ENCODE data around the gene ROBO3. TPM values are rescaled to one million over a fixed set of nuclear protein-coding genes. Genes with fewer than 3 reads are reported as not detected.

Gene ROBO3
- total RNA-seq, 4 donors from 2014 or later = 5.0 to 10.8 (median 8.5) TPM

DNA sequence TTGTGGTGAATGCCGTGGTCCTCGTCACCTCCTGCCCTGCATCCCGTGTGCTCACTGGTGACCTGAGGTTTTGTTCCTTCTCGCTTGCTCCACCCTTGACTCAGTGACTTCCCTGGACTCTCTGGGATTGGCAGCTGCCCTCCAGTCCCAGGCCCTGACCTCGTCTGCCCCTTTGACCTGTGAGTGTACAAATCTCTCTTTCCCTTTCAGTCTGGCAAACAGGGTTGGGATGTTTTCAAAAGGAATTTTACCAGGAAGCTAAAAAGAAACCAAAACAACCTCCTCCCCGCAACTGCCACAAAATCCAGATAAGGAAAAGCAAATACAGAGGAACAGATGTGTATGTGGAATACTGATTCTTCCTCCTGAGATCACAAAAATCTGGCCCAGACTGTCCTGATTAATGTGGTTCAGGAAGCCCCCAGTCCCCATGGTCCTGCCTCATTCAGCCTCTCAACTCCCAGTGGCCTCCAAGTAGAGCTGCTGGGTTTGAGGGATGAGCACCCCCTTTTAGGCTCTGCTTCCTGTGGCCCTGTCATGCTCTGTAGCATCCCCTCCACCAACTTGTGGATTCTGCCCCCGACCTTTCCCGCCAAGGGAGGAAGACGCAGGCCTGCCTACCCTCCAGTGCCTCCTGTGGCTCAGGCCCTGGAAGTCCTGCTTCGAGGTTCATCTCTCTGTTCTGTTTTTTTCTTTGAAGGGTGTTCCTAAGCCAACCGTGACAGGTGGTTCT, 17.3 kb downstream of the ROBO3 start:
- intact Hi-C loops (cut with DNase I) = no loop called here
- DNase-seq (ENCODE audit: extremely low spot score) = no peak
- Histone ChIP-seq H3K9me3 (no peaks in the 10 kb centered on the region), H3K27ac (replicated peaks in 1 of 4) (peak overlapping the region in 3 of 4 donors; percentile 45 to 61 (median 50)), H3K4me1 (peaks cover 7 to 26% (median 15%) of the 10 kb centered on the region in 4 donors), H3K27me3 (peaks cover 0 to 15% (median 0%) of the 10 kb centered on the region in 4 donors), H3K36me3 (peaks cover 0 to 33% (median 0%) of the 10 kb centered on the region in 4 donors), H3K4me3 (no peak overlapping the region)
- 64% methylated on average over 11 of the region's 11 CpGs for WGBS
- TF ChIP-seq EP300 (IDR thresholded peaks at IDR 0.05) (no peak), POLR2A (IDR thresholded peaks at IDR 0.05; ENCODE audit: low read depth) (no peak), CTCF (IDR thresholded peaks at IDR 0.05) (no peak)

GRCh38 chr11:124884340-124884739, 19.1 kb downstream of the ROBO3 start:
- H3K27me3 ChIP-seq = peaks cover 0 to 29% (median 0%) of the 10 kb centered on the region in 4 donors
- intact Hi-C loops (cut with DNase I) = no loop called here
- 89% methylated on average over 1 of the region's 1 CpG for WGBS
- no peak for DNase-seq (ENCODE audit: extremely low spot score)
- no peak overlapping the region for H3K27ac ChIP-seq (replicated peaks in 1 of 4)
- peaks cover 0 to 37% (median 0%) of the 10 kb centered on the region in 4 donors for H3K36me3 ChIP-seq
- no peaks in the 10 kb centered on the region for H3K9me3 ChIP-seq
- TF ChIP-seq POLR2AphosphoS5 (IDR thresholded peaks at IDR 0.05) = no peak
- no peak for TF ChIP-seq POLR2A (IDR thresholded peaks at IDR 0.05; ENCODE audit: low read depth)
- no peak for TF ChIP-seq EP300 (IDR thresholded peaks at IDR 0.05)
- no peak for TF ChIP-seq CTCF (IDR thresholded peaks at IDR 0.05)
- peaks cover 0 to 21% (median 15%) of the 10 kb centered on the region in 4 donors for H3K4me1 ChIP-seq
- H3K4me3 ChIP-seq = no peak overlapping the region

GRCh38 chr11:124884869-124885479, 19.7 kb downstream of the ROBO3 start:
- H3K36me3 ChIP-seq = peaks cover 0 to 41% (median 0%) of the 10 kb centered on the region in 4 donors
- intact Hi-C loops (cut with DNase I) = no loop called here
- H3K4me3 ChIP-seq = no peak overlapping the region
- whole genome bisulfite sequencing = 66% methylated on average over 4 of the region's 5 CpGs
- no peaks in the 10 kb centered on the region for H3K9me3 ChIP-seq
- no peak overlapping the region for H3K27ac ChIP-seq (replicated peaks in 1 of 4)
- TF ChIP-seq CTCF (IDR thresholded peaks at IDR 0.05) (no peak), POLR2A (IDR thresholded peaks at IDR 0.05; ENCODE audit: low read depth) (no peak), POLR2AphosphoS5 (IDR thresholded peaks at IDR 0.05) (no peak), EP300 (IDR thresholded peaks at IDR 0.05) (no peak)
- DNase-seq (ENCODE audit: extremely low spot score) = no peak
- H3K4me1 ChIP-seq = peaks cover 0 to 27% (median 14%) of the 10 kb centered on the region in 4 donors
- peaks cover 0 to 29% (median 0%) of the 10 kb centered on the region in 4 donors for H3K27me3 ChIP-seq

DNA sequence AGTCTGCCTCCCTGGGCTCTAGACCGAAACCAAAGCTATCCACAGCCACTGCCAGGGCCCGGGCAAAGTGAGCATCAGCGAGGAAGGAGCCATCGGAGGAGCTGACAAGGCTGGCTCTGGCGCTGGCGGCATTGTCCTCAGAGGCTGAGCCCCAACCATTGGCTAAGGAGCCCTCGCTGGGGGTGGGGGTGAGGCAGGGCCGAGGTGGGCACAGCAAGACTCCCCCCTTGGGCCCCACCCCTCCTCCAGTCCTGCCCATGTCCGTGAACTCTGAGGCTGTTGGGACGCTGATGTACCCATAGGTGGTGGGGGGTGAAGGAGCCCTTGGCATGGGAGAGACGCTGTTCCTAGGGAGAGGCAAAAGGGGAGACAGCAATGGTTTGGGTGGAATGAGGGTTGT, 21.2 kb downstream of the ROBO3 start:
- intact Hi-C loops (cut with DNase I) = no loop called here
- Histone ChIP-seq H3K36me3 (peaks cover 0 to 56% (median 0%) of the 10 kb centered on the region in 4 donors), H3K9me3 (no peaks in the 10 kb centered on the region), H3K27ac (replicated peaks in 1 of 4) (peak overlapping the region in 1 of 4 donors; percentile 13), H3K4me3 (no peak overlapping the region), H3K27me3 (peaks cover 0 to 33% (median 0%) of the 10 kb centered on the region in 4 donors), H3K4me1 (peaks cover 6 to 42% (median 26%) of the 10 kb centered on the region in 4 donors)
- TF ChIP-seq POLR2AphosphoS5 (IDR thresholded peaks at IDR 0.05) (no peak), POLR2A (IDR thresholded peaks at IDR 0.05; ENCODE audit: low read depth) (no peak)
- no peak for DNase-seq (ENCODE audit: extremely low spot score)
- WGBS = 94% methylated on average over 6 of the region's 11 CpGs

DNA sequence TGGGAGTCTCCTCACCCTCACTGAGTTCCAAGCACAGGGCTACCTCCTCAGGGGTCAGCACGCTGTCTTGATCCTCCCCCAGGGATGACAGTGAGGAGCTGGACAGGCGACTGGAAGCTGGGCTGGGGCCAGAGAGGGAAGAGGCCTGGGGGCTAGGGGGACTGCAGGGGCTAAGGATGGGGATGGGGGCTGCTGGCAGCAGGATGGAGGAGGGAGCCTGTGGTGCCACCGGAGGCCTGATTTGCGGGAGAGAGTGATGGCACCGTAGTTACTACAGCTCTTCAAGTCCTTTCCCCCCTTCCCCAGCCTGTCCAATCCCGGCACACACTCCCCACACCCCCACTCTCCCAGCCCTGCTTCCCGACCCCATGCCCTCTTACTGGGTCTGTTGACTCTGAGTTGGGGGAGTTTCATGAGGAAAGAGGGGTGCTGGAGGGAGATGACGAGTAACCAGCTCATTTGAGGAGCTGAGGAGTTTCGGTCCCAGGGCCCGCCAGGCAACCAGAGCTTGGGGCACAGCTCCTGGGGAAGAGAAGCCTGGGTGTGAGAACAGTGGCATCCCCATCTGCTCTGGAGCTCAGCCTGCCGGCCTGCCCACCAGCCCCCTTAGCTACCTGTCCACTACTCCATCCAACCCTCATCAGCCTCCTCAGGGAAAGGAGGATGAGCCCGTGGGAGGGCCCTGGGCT, 21.9 kb downstream of the ROBO3 start:
- peaks cover 0 to 34% (median 0%) of the 10 kb centered on the region in 4 donors for H3K27me3 ChIP-seq
- peaks cover 9 to 43% (median 29%) of the 10 kb centered on the region in 4 donors for H3K4me1 ChIP-seq
- H3K4me3 ChIP-seq = no peak overlapping the region
- intact Hi-C loops (cut with DNase I) = no loop called here
- peak overlapping the region in 1 of 4 donors; percentile 13 for H3K27ac ChIP-seq (replicated peaks in 1 of 4)
- 90% methylated on average over 12 of the region's 12 CpGs for WGBS
- no peak for TF ChIP-seq POLR2AphosphoS5 (IDR thresholded peaks at IDR 0.05)
- no peak for TF ChIP-seq POLR2A (IDR thresholded peaks at IDR 0.05; ENCODE audit: low read depth)
- TF ChIP-seq EP300 (IDR thresholded peaks at IDR 0.05) = no peak
- TF ChIP-seq CTCF (IDR thresholded peaks at IDR 0.05) = no peak
- DNase-seq (ENCODE audit: extremely low spot score) = no peak
- H3K9me3 ChIP-seq = no peaks in the 10 kb centered on the region
- peaks cover 0 to 57% (median 0%) of the 10 kb centered on the region in 4 donors for H3K36me3 ChIP-seq
